BJ (cell line): ENCODE measurements around the gene ANKFN1. TPM values are rescaled to one million over a fixed set of nuclear protein-coding genes. Genes with fewer than 3 reads are reported as not detected.
"Not testable (repeated sequence)": the region's sequence is repeated elsewhere in the genome, so short reads cannot be mapped to it uniquely, and the experiment has no call there.

ENCODE experiments used
- CTCF ChIA-PET: fragments of 350-600 bp; formaldehyde crosslinking; extraction: SDS; loops from one replicate; lab custom pipeline; 2021; ENCODE audit warnings: antibody characterized with exemption, inconsistent platforms; lab: Yijun Ruan, JAX
- POLR2A ChIA-PET: fragments of 300-600 bp; sonication (Branson Sonifier 250); formaldehyde crosslinking; extraction: SDS; loops from one replicate; lab custom pipeline; 2021; ENCODE audit warnings: antibody characterized with exemption; lab: Charles Lee
- DNase-seq: peaks from one replicate; pipeline ENCODE4 v3.0.0-alpha.2; 2011; ENCODE audit warnings: low read depth
- H3K27me3 ChIP-seq: 2 replicates; pipeline ENCODE4 v1.6.0; 2011; ENCODE audit warnings: low read length; ENCODE audit not compliant: control insufficient read depth, insufficient read depth
- H3K36me3 ChIP-seq: 2 replicates; pipeline ENCODE4 v1.5.1; 2011; ENCODE audit warnings: low read length; ENCODE audit not compliant: control insufficient read depth, insufficient read depth
- H3K4me3 ChIP-seq: 2 replicates; pipeline ENCODE4 v1.5.1; 2011; ENCODE audit warnings: low read depth, mild to moderate bottlenecking, control low read depth, low read length
- CTCF ChIP-seq: IDR thresholded peaks from 2 replicates; pipeline ENCODE4 v1.5.1; 2011; ENCODE audit warnings: low read depth, mild to moderate bottlenecking, control low read depth, inconsistent platforms, low read length, moderate library complexity; ENCODE audit not compliant: insufficient read depth
- polyA plus RNA-seq: library from polyadenylated mRNA; depleted of rRNA; stranded (reverse); fragments of >200 nt; gene quantifications from 2 replicates; pipeline ENCODE4 v1.2.3, GENCODE V29; 2011

The ANKFN1 gene
- polyA plus RNA-seq, 1 experiment: 0.06 TPM

- ChIA-PET POLR2A (no interaction called here), CTCF (no interaction called here)
- Histone ChIP-seq H3K27me3 (no peaks in the 10 kb centered on the region), H3K4me3 (no peak overlapping the region), H3K36me3 (no peaks in the 10 kb centered on the region)
- no peak for DNase-seq
- TF ChIP-seq CTCF: no peak
Observed at GRCh38 chr17:56284482-56284881, 131.2 kb downstream of the ANKFN1 start.

DNA sequence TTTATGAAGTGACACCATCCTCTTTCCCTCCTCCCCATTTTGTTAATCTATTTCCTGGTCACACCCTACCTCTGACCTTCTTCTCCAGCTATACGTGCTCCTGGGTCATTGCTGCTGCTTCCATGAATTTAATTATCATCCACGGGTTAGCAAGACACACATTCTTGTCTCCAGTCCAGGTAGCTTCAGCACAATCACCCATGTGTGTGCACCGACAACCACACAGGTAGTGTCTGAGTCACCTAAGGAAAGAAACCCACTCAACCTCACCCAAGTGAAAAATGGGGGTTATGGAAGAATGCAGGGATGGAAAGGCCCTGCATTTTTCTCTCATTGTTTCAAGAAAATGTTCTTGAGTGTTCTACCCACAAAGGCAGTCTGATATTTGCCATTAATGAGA is 135.5 kb downstream of the ANKFN1 start:
- H3K4me3 ChIP-seq, POLR2A ChIA-PET, H3K27me3 ChIP-seq, H3K36me3 ChIP-seq, DNase-seq: not testable (repeated sequence)
- CTCF ChIA-PET: interaction anchor here (1.0 to 1.5 kb wide), 2 partner anchors 10 to 11 kb away, joined by 3 to 4 read pairs; no protein-coding TSS in a partner anchor

DNA sequence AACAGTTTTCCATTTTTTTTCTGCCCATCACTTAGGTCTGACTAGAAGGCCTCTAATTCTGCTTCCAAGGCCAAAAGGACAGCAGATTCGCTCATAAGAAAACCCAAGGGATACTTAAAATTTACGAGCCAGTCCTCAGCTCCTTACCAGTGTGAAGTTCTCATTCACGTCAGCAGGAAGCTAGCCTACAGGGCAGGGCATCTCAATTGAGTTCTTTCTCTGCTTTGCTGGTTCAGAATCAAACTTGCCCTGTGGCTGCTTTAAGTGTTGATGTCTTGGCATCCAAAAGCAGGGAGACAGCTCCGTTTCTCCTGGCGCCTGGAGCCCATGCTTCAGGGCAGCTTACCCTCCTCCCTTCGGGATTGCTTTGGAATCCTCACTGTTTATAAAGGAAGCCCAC is 136.0 kb downstream of the ANKFN1 start:
- Histone ChIP-seq H3K27me3 (no peaks in the 10 kb centered on the region), H3K4me3 (no peak overlapping the region), H3K36me3 (no peaks in the 10 kb centered on the region)
- no peak for DNase-seq
- ChIA-PET POLR2A (no interaction called here), CTCF (interaction anchor here (1.0 to 1.1 kb wide), 2 partner anchors 10 to 16 kb away, joined by 3 to 4 read pairs; no protein-coding TSS in a partner anchor)
- TF ChIP-seq CTCF: no peak

DNA sequence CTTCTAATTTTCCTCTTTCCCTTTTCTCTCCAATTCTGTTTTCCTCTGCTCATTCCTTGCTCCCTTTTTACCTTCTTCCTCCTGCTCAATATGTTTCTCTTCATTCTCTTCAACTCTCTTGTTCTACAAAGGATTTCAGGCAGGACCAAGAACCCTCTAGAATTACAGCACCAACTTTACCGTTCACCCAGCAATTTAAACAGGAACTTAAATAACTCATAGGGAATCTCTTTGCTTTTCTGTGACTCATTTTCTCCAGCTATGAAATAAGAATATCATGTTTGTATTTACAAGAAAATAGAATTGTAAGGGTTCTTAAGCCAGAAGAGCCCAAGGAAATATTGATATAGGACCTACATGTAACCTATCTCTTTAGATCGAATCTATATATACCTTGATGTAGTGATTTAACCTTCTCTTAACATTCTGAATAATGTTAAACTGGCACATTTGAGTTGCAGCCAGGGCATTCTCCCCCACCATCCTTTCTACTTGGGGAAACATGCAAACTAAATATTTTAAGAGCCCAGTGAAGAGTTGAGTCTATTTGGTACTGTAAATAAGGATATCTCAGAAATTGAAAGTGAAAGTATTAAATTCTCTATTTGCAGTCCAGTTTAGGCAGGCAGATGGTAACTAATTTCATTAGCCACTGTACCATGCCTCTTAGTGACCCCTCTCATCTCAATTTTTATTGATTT is 137.0 kb downstream of the ANKFN1 start:
- no peaks in the 10 kb centered on the region for H3K27me3 ChIP-seq
- no peaks in the 10 kb centered on the region for H3K36me3 ChIP-seq
- ChIA-PET CTCF (interaction anchor here (1.0 to 1.1 kb wide), 2 partner anchors 17 to 169 kb away, joined by 3 read pairs; no protein-coding TSS in a partner anchor), POLR2A (interaction anchor here (0.6 kb wide), 1 partner anchor 125 kb away, joined by 3 read pairs; no protein-coding TSS in a partner anchor)
- DNase-seq: no peak
- TF ChIP-seq CTCF: no peak
- H3K4me3 ChIP-seq: no peak overlapping the region

DNA sequence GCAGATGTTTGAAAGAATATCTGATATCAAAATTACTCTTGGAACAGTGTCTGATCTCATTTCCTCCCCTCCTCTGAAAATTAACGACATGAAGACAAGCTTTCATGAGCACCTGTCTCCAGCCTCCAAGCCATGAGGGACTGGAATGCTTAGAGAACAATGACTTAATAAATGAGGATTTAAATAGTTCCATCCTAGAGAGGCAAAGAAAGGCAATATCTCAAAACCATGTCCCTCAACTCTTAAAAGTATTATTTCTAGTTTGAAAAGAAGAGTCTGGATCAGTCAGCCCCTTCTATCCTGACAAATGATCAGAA is 137.5 kb downstream of the ANKFN1 start:
- Histone ChIP-seq H3K27me3 (no peaks in the 10 kb centered on the region), H3K36me3 (no peaks in the 10 kb centered on the region), H3K4me3 (no peak overlapping the region)
- TF ChIP-seq CTCF: no peak
- ChIA-PET CTCF (interaction anchor here (1.0 kb wide), 1 partner anchor 170 kb away, joined by 3 read pairs; no protein-coding TSS in a partner anchor), POLR2A (no interaction called here)
- no peak for DNase-seq
